Measurements from ENCODE around the gene STK16. TPM values are rescaled to one million over a fixed set of nuclear protein-coding genes. Genes with fewer than 3 reads are reported as not detected.

STK16 gene
- total and polyA plus RNA-seq, 4 donors, result 5.8 to 44.3 (median 23.7) TPM

DNA sequence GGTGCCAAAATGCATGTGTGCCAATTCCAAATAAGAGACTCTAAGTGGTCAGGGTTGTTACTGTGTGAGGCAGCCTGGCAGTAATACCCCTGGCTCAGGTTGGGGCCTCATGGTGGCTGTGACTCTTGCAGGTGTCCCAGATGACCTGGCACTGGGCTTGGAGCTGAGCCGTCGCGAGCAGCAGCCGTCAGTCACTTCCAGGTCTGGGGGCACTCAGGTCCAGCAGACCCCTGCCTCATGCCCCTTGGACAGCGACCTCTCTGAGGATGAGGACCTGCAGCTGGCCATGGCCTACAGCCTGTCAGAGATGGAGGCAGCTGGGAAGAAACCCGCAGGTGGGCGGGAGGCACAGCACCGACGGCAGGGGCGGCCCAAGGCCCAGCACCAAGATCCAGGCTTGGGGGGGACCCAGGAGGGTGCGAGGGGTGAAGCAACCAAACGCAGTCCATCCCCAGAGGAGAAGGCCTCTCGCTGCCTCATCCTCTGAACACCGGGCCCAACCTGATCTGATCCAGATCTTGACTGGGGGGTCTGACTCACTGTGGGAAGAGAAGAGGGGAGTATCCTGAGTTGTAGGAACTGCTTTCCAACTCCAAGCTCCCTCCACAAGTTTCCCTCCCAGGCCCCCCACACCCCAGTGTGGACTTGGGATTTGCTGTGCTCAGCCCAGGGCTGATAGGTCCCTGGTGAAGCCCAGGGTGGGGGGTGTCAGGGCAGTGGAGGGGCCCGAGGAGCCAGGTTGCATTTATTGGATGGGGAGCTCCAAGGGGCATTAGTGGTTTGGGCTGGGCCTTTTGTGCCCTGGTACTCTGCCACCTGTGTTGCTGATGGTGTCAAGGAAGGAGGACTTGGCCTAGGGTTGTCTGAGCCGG is 39.5 kb downstream of the STK16 start:
- WGBS, result 96% methylated on average over 16 of the region's 16 CpGs
- H3K9ac ChIP-seq (ENCODE audit: low read depth in 1 of 2, low read length in 2 of 2), result no peak overlapping the region
- H3K9me3 ChIP-seq (ENCODE audit: control insufficient read depth in 4 of 4, low read length in 3 of 4), result no peaks in the 10 kb centered on the region
- no peak overlapping the region for H3K4me3 ChIP-seq (ENCODE audit: low read depth in 1 of 3, low read length in 3 of 3)
- peaks cover 0 to 10% (median 5%) of the 10 kb centered on the region in 4 donors for H3K4me1 ChIP-seq (ENCODE audit: control insufficient read depth in 4 of 4, insufficient read depth in 4 of 4, low read length in 3 of 4)
- H3K27ac ChIP-seq (ENCODE audit: low read depth in 1 of 2, low read length in 2 of 2), result no peak overlapping the region
- DNase-seq (ENCODE audit: low spot score), result no peak
- no peaks in the 10 kb centered on the region for H3K27me3 ChIP-seq (ENCODE audit: control insufficient read depth in 4 of 4, insufficient read depth in 4 of 4, low read length in 3 of 4)
- peaks cover 8 to 45% (median 38%) of the 10 kb centered on the region in 4 donors for H3K36me3 ChIP-seq (ENCODE audit: control insufficient read depth in 4 of 4, insufficient read depth in 3 of 4, low read depth in 1 of 4, low read length in 3 of 4)
- TF ChIP-seq ZBTB33 (IDR thresholded peaks at IDR 0.05), result no peak
- no peak for TF ChIP-seq EGR1 (IDR thresholded peaks at IDR 0.05; ENCODE audit: low read depth in 2 of 2)
- no peak for TF ChIP-seq TAF1 (conservative IDR thresholded peaks at IDR 0.05)
- TF ChIP-seq CTCF (IDR thresholded peaks at IDR 0.05; ENCODE audit: low read depth, low read length, missing input control), result no peak
- TF ChIP-seq RXRA (IDR thresholded peaks at IDR 0.05), result no peak
- TF ChIP-seq RAD21 (IDR thresholded peaks at IDR 0.05), result no peak
- no peak for TF ChIP-seq HNF4A (conservative IDR thresholded peaks at IDR 0.05)
- TF ChIP-seq ATF3 (IDR thresholded peaks at IDR 0.05), result no peak
- no peak for TF ChIP-seq SP1 (IDR thresholded peaks at IDR 0.05)
- no peak for TF ChIP-seq NR2F2 (IDR thresholded peaks at IDR 0.05)
- no peak for TF ChIP-seq JUND (IDR thresholded peaks at IDR 0.05)
- no peak for TF ChIP-seq FOXA2 (IDR thresholded peaks at IDR 0.05)
- no peak for TF ChIP-seq GABPA (IDR thresholded peaks at IDR 0.05 in 1 of 2, conservative IDR thresholded peaks at IDR 0.05 in 1 of 2)

- WGBS, result 96% methylated on average over 12 of the region's 12 CpGs
Measured at GRCh38 chr2:219285373-219285735, 40.1 kb downstream of the STK16 start.

More at GRCh38 chr2:219285373-219285735, 40.1 kb downstream of the STK16 start:
- Histone ChIP-seq H3K9ac (ENCODE audit: low read depth in 1 of 2, low read length in 2 of 2) (no peak overlapping the region), H3K27me3 (ENCODE audit: control insufficient read depth in 4 of 4, insufficient read depth in 4 of 4, low read length in 3 of 4) (no peaks in the 10 kb centered on the region), H3K9me3 (ENCODE audit: control insufficient read depth in 4 of 4, low read length in 3 of 4) (no peaks in the 10 kb centered on the region), H3K4me3 (ENCODE audit: low read depth in 1 of 3, low read length in 3 of 3) (no peak overlapping the region), H3K36me3 (ENCODE audit: control insufficient read depth in 4 of 4, insufficient read depth in 3 of 4, low read depth in 1 of 4, low read length in 3 of 4) (peaks cover 8 to 45% (median 38%) of the 10 kb centered on the region in 4 donors), H3K27ac (ENCODE audit: low read depth in 1 of 2, low read length in 2 of 2) (no peak overlapping the region), H3K4me1 (ENCODE audit: control insufficient read depth in 4 of 4, insufficient read depth in 4 of 4, low read length in 3 of 4) (peaks cover 0 to 3% (median under 1%) of the 10 kb centered on the region in 4 donors)
- TF ChIP-seq TAF1 (conservative IDR thresholded peaks at IDR 0.05) (no peak), ZBTB33 (IDR thresholded peaks at IDR 0.05) (no peak), YY1 (IDR thresholded peaks at IDR 0.05) (no peak)
- DNase-seq (ENCODE audit: low spot score), result no peak

Data from liver (tissue), 9 donors.